ENCODE data around the gene COL5A3.

COL5A3 gene

GRCh38 chr19:10021863-10022262 lies 11.6 kb upstream of the COL5A3 start:
- no peak overlapping the region for H2AFZ ChIP-seq (ENCODE audit: low read length)
- no peak overlapping the region for H3K9ac ChIP-seq (ENCODE audit: low read length)
- H3K36me3 ChIP-seq (replicated peaks; ENCODE audit: insufficient read depth, low read length) = no peaks in the 10 kb centered on the region
- no peak overlapping the region for H3K4me2 ChIP-seq (ENCODE audit: low read depth, low read length)
- no peaks in the 10 kb centered on the region for H3F3A ChIP-seq (ENCODE audit: insufficient read depth, low read length)
- H3K27me3 ChIP-seq (replicated peaks; ENCODE audit: insufficient read depth, low read length) = peaks cover 81% of the 10 kb centered on the region
- no peak for DNase-seq
- no peak overlapping the region for H3K27ac ChIP-seq (ENCODE audit: low read length)
- H3K4me3 ChIP-seq (ENCODE audit: low read length) = no peak overlapping the region
- H3K4me1 ChIP-seq (ENCODE audit: low read length) = no peaks in the 10 kb centered on the region
- no peaks in the 10 kb centered on the region for H3K9me2 ChIP-seq (replicated peaks; ENCODE audit: insufficient read depth, low read length)
- no peaks in the 10 kb centered on the region for H4K20me1 ChIP-seq (ENCODE audit: insufficient read depth, low read length)
- H3K9me3 ChIP-seq (replicated peaks; ENCODE audit: insufficient read depth, low read length) = no peaks in the 10 kb centered on the region
- TF ChIP-seq, protein P1, sequence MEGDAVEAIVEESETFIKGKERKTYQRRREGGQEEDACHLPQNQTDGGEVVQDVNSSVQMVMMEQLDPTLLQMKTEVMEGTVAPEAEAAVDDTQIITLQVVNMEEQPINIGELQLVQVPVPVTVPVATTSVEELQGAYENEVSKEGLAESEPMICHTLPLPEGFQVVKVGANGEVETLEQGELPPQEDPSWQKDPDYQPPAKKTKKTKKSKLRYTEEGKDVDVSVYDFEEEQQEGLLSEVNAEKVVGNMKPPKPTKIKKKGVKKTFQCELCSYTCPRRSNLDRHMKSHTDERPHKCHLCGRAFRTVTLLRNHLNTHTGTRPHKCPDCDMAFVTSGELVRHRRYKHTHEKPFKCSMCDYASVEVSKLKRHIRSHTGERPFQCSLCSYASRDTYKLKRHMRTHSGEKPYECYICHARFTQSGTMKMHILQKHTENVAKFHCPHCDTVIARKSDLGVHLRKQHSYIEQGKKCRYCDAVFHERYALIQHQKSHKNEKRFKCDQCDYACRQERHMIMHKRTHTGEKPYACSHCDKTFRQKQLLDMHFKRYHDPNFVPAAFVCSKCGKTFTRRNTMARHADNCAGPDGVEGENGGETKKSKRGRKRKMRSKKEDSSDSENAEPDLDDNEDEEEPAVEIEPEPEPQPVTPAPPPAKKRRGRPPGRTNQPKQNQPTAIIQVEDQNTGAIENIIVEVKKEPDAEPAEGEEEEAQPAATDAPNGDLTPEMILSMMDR (IDR thresholded peaks at IDR 0.05; ENCODE audit: low read length) = no peak
- TF ChIP-seq EZH2phosphoT487 (IDR thresholded peaks at IDR 0.05; ENCODE audit: low read length) (no peak), EZH2 (optimal IDR thresholded peaks at IDR 0.05; ENCODE audit: low read depth, low read length) (no peak)
- H3K79me2 ChIP-seq (ENCODE audit: low read length) = no peaks in the 10 kb centered on the region

- no peaks in the 10 kb centered on the region for H3K36me3 ChIP-seq (replicated peaks; ENCODE audit: insufficient read depth, low read length)
- no peak overlapping the region for H3K4me2 ChIP-seq (ENCODE audit: low read depth, low read length)
- peaks cover 81% of the 10 kb centered on the region for H3K27me3 ChIP-seq (replicated peaks; ENCODE audit: insufficient read depth, low read length)
- no peak overlapping the region for H3K27ac ChIP-seq (ENCODE audit: low read length)
- H3K4me3 ChIP-seq (ENCODE audit: low read length) = no peak overlapping the region
- no peak for DNase-seq
- H4K20me1 ChIP-seq (ENCODE audit: insufficient read depth, low read length) = no peaks in the 10 kb centered on the region
- no peaks in the 10 kb centered on the region for H3K79me2 ChIP-seq (ENCODE audit: low read length)
- no peaks in the 10 kb centered on the region for H3K9me3 ChIP-seq (replicated peaks; ENCODE audit: insufficient read depth, low read length)
- H3K9me2 ChIP-seq (replicated peaks; ENCODE audit: insufficient read depth, low read length) = no peaks in the 10 kb centered on the region
- H2AFZ ChIP-seq (ENCODE audit: low read length) = no peak overlapping the region
- no peaks in the 10 kb centered on the region for H3K4me1 ChIP-seq (ENCODE audit: low read length)
- no peaks in the 10 kb centered on the region for H3F3A ChIP-seq (ENCODE audit: insufficient read depth, low read length)
- H3K9ac ChIP-seq (ENCODE audit: low read length) = no peak overlapping the region
- no peak for TF ChIP-seq EZH2 (optimal IDR thresholded peaks at IDR 0.05; ENCODE audit: low read depth, low read length)
- TF ChIP-seq EZH2phosphoT487 (IDR thresholded peaks at IDR 0.05; ENCODE audit: low read length) = no peak
- TF ChIP-seq, protein P1 (IDR thresholded peaks at IDR 0.05; ENCODE audit: low read length) = no peak
These were observed 11.1 kb upstream of the COL5A3 start for GRCh38 chr19:10021446-10021845.

GRCh38 chr19:10020851-10021250 lies 10.5 kb upstream of the COL5A3 start:
- Histone ChIP-seq H3K9ac (ENCODE audit: low read length) (no peak overlapping the region), H3K4me3 (ENCODE audit: low read length) (no peak overlapping the region), H3K9me2 (replicated peaks; ENCODE audit: insufficient read depth, low read length) (no peaks in the 10 kb centered on the region), H3K36me3 (replicated peaks; ENCODE audit: insufficient read depth, low read length) (no peaks in the 10 kb centered on the region), H3K79me2 (ENCODE audit: low read length) (no peaks in the 10 kb centered on the region), H3F3A (ENCODE audit: insufficient read depth, low read length) (no peaks in the 10 kb centered on the region), H3K4me2 (ENCODE audit: low read depth, low read length) (no peak overlapping the region), H3K27ac (ENCODE audit: low read length) (no peak overlapping the region), H4K20me1 (ENCODE audit: insufficient read depth, low read length) (no peaks in the 10 kb centered on the region), H2AFZ (ENCODE audit: low read length) (no peak overlapping the region), H3K4me1 (ENCODE audit: low read length) (no peaks in the 10 kb centered on the region), H3K27me3 (replicated peaks; ENCODE audit: insufficient read depth, low read length) (peaks cover 77% of the 10 kb centered on the region), H3K9me3 (replicated peaks; ENCODE audit: insufficient read depth, low read length) (no peaks in the 10 kb centered on the region)
- TF ChIP-seq, protein P1 (IDR thresholded peaks at IDR 0.05; ENCODE audit: low read length) = no peak
- TF ChIP-seq EZH2 (optimal IDR thresholded peaks at IDR 0.05; ENCODE audit: low read depth, low read length) = no peak
- TF ChIP-seq EZH2phosphoT487 (IDR thresholded peaks at IDR 0.05; ENCODE audit: low read length) = no peak
- DNase-seq = no peak
